SK-N-SH treated with all-trans-retinoic acid at 6 μM for 48 hours (cell line): ENCODE results near the gene DNLZ.
"Not testable (repeated sequence)": the region's sequence is repeated elsewhere in the genome, so short reads cannot be mapped to it uniquely, and the experiment has no call there.

Experiments
- ATAC-seq: fragments of 200-7000 bp; cut with Tn5 transposase; 3 replicates; pipeline ENCODE4 v1.9.1; 2020; ENCODE audit warnings: mild to moderate bottlenecking, moderate library complexity
- ARNTL ChIP-seq: fragments of 450-650 bp; formaldehyde crosslinking; IDR thresholded peaks from 2 replicates; pipeline ENCODE4 v1.5.0; 2020; ENCODE audit warnings: low read depth, mild to moderate bottlenecking, moderate library complexity, borderline replicate concordance
- CREB5 ChIP-seq: fragments of 250-450 bp; sonication (Bioruptor Pico); IDR thresholded peaks from 2 replicates; pipeline ENCODE4 v1.5.1; 2020; ENCODE audit warnings: low read depth, mild to moderate bottlenecking, moderate library complexity
- CSDC2 ChIP-seq: fragments of 250-450 bp; sonication (Bioruptor Pico); IDR thresholded peaks from 2 replicates; pipeline ENCODE4 v1.5.0; 2020; ENCODE audit warnings: mild to moderate bottlenecking, moderate library complexity
- CSRNP3 ChIP-seq: fragments of 250-450 bp; sonication (Bioruptor Pico); IDR thresholded peaks from 2 replicates; pipeline ENCODE4 v1.5.1; 2021; ENCODE audit warnings: mild to moderate bottlenecking, moderate library complexity
- ESRRG ChIP-seq: fragments of 250-450 bp; sonication (Bioruptor Pico); IDR thresholded peaks from 2 replicates; pipeline ENCODE4 v1.6.1; 2021; ENCODE audit warnings: mild to moderate bottlenecking
- ISL1 ChIP-seq: fragments of 250-450 bp; sonication (Bioruptor Pico); IDR thresholded peaks from 2 replicates; pipeline ENCODE4 v2.1.2; 2022; ENCODE audit warnings: mild to moderate bottlenecking, moderate library complexity
- OSR1 ChIP-seq: fragments of 250-450 bp; sonication (Bioruptor Pico); IDR thresholded peaks from 2 replicates; pipeline ENCODE4 v1.8.0; 2022; ENCODE audit warnings: moderate library complexity, mild to moderate bottlenecking, inconsistent platforms
- PATZ1 ChIP-seq: fragments of 250-450 bp; sonication (Bioruptor Pico); IDR thresholded peaks from 2 replicates; pipeline ENCODE4 v1.8.0; 2020; ENCODE audit warnings: mild to moderate bottlenecking, moderate library complexity, borderline replicate concordance
- POU6F1 ChIP-seq: fragments of 250-450 bp; sonication (Bioruptor Pico); IDR thresholded peaks from 2 replicates; pipeline ENCODE4 v1.8.0; 2021; ENCODE audit warnings: low read depth, mild to moderate bottlenecking, moderate library complexity, borderline replicate concordance
- SNAI2 ChIP-seq: fragments of 250-450 bp; sonication (Bioruptor Pico); IDR thresholded peaks from 2 replicates; pipeline ENCODE4 v1.5.0; 2020; ENCODE audit warnings: mild to moderate bottlenecking, moderate library complexity
- TCF4 ChIP-seq: fragments of 250-450 bp; sonication (Bioruptor Pico); IDR thresholded peaks from 2 replicates; pipeline ENCODE4 v1.8.0; 2021; ENCODE audit warnings: mild to moderate bottlenecking, moderate library complexity, borderline replicate concordance
- TOX ChIP-seq: fragments of 250-450 bp; sonication (Bioruptor Pico); IDR thresholded peaks from 2 replicates; pipeline ENCODE4 v1.8.0; 2021; ENCODE audit warnings: mild to moderate bottlenecking, moderate library complexity, borderline replicate concordance
- TSHZ2 ChIP-seq: fragments of 250-450 bp; sonication (Bioruptor Pico); IDR thresholded peaks from 2 replicates; pipeline ENCODE4 v1.5.0; 2020; ENCODE audit warnings: mild to moderate bottlenecking, moderate library complexity
- ZNF70 ChIP-seq: fragments of 450-650 bp; formaldehyde crosslinking; IDR thresholded peaks from 2 replicates; pipeline ENCODE4 v1.5.0; 2020; ENCODE audit warnings: mild to moderate bottlenecking, moderate library complexity
- ZNF8 ChIP-seq: fragments of 450-650 bp; formaldehyde crosslinking; IDR thresholded peaks from 2 replicates; pipeline ENCODE4 v1.5.0; 2020; ENCODE audit warnings: mild to moderate bottlenecking, moderate library complexity

The DNLZ gene

GRCh38 chr9:136319955-136320354 lies 43.6 kb downstream of the DNLZ start:
- TF ChIP-seq ZNF8 (CRISPR knock-in tag): peak; percentile 81
- not testable (repeated sequence) for ATAC-seq

GRCh38 chr9:136319244-136319643 lies 44.3 kb downstream of the DNLZ start:
- not testable (repeated sequence) for ATAC-seq

- TF ChIP-seq ZNF70 (CRISPR knock-in tag): no peak
- no peak for TF ChIP-seq CSDC2 (CRISPR knock-in tag)
- TF ChIP-seq TSHZ2 (CRISPR knock-in tag): no peak
- TF ChIP-seq SNAI2 (CRISPR knock-in tag): no peak
- no peak for TF ChIP-seq PATZ1 (CRISPR knock-in tag)
- TF ChIP-seq ZNF8 (CRISPR knock-in tag): no peak
- TF ChIP-seq ESRRG (CRISPR knock-in tag): no peak
- TF ChIP-seq CREB5: no peak
- TF ChIP-seq TOX: no peak
- TF ChIP-seq CSRNP3 (CRISPR knock-in tag): no peak
- TF ChIP-seq ARNTL: no peak
- ATAC-seq: no peak
Observed at GRCh38 chr9:136318776-136319241, 44.7 kb downstream of the DNLZ start.

GRCh38 chr9:136318111-136318775 lies 45.3 kb downstream of the DNLZ start:
- TF ChIP-seq ISL1 (CRISPR knock-in tag) (no peak), TCF4 (CRISPR knock-in tag) (no peak), PATZ1 (CRISPR knock-in tag) (no peak), POU6F1 (CRISPR knock-in tag) (no peak), CREB5 (no peak), CSDC2 (CRISPR knock-in tag) (no peak), SNAI2 (CRISPR knock-in tag) (no peak), OSR1 (no peak)

More at GRCh38 chr9:136318111-136318775, 45.3 kb downstream of the DNLZ start:
- no peak for ATAC-seq
